GM12874 (cell line): ENCODE measurements around the gene KLF13.

Experiments
- CTCF ChIP-seq: IDR thresholded peaks from 2 replicates; pipeline ENCODE4 v1.5.1; 2011; ENCODE audit warnings: low read depth, mild to moderate bottlenecking, control low read depth, low read length, moderate library complexity; ENCODE audit not compliant: insufficient read depth

Gene KLF13

GRCh38 chr15:31373096-31373865 lies 46.6 kb downstream of the KLF13 start:
- no peak for TF ChIP-seq CTCF

GRCh38 chr15:31373970-31374369 lies 47.3 kb downstream of the KLF13 start:
- no peak for TF ChIP-seq CTCF

- no peak for TF ChIP-seq CTCF
Measured at GRCh38 chr15:31374489-31374888, 47.9 kb downstream of the KLF13 start.

GRCh38 chr15:31374986-31375385 lies 48.4 kb downstream of the KLF13 start:
- TF ChIP-seq CTCF, result no peak

GRCh38 chr15:31375772-31376171 lies 49.1 kb downstream of the KLF13 start:
- no peak for TF ChIP-seq CTCF

- TF ChIP-seq CTCF, result no peak
Measured at GRCh38 chr15:31376511-31376910, 49.9 kb downstream of the KLF13 start.

GRCh38 chr15:31377030-31377429 lies 50.4 kb downstream of the KLF13 start:
- no peak for TF ChIP-seq CTCF
